RKO (cell line): ENCODE results near the gene ANKRD40CL.
"Not testable (repeated sequence)": the region's sequence is repeated elsewhere in the genome, so short reads cannot be mapped to it uniquely, and the experiment has no call there.

Experiments used
- DNase-seq: peaks from one replicate; pipeline ENCODE4 v3.0.0-alpha.2; 2016; ENCODE audit warnings: low spot score

Gene ANKRD40CL

GRCh38 chr17:50762177-50762576 lies 5.1 kb downstream of the ANKRD40CL start:
- DNase-seq: no peak

DNA sequence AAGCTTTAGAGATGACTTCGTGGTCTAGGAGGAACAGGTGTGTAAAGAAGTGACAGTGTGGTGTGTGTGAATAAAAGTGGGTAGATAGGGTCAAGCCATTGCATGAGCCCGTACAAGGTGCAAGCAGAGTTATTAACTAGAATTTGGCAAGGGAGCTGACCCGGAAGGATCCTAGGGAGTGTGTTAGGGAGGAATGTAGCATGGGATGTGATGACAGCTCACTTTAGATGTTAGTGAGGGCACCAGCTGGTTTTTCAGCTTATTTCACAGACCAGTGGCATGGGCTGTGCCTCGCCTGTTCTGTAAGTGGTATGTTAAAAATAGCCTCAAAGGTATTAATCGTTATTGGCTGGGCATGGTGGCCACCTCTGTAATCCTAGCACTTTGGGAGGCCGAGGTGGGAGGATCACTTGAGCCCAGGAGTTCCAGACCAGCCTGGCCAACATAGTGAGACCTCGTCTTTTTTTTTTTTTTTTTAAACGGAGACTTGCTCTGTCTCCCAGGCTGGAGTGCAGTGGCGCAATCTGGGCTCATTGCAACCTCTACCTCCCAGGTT lies 8.3 kb downstream of the ANKRD40CL start:
- no peak for DNase-seq

DNA sequence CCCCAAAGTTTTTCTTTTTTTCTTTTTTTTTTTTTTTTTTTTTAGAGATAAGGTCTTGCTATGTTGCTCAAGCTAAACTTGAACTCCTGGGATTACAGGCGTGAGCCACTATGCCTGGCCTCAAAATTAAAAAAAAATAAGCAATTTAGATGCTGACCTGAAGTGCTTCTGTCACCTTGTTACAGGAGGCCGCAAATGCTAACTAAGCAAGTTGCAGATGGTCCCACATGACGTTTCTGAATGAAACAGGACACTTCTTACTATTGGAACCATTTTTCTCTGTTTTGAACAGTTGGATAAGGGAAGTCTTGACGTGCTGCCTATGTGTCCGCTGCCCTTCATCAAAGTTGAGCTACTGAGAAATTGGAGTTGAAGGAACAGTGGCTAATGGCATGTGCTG lies 8.8 kb downstream of the ANKRD40CL start:
- no peak for DNase-seq

DNA sequence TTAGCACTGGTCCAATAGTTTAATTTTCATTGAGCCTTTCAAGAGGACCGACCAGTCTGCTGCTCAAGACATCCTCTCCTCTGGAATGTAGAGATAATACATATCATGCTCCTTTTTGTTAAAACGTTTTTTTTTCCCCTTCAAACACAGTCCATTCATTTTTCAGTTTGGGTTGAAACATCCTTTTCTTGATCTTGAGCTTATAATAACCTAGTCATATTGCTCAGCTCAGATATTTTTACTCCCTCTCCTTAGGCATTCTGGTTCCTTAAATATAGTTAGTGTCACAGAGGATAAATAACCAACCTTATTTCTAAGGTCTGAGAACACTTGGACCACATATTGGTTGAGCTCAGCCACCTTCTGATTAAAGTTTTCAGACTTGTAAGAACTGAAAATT lies 12.8 kb downstream of the ANKRD40CL start:
- DNase-seq: no peak

DNA sequence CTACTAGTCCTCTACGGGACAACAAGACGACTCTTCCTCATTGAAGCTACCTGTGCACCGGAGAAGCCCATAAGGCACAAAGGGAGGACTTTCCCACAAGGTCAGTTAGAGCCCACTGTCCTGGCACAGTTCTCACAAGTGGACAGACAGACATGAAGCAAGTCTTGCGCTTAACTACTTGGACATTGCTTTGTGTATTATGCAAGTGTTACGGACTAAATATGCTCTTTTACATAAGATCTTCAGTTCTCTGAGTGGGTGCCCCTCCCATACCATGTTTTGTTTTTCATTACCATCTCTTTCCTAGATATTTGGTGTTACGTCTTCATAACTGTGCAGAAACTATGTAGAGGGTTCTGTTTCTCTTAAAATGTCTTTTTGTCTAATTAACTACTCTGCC lies 18.1 kb downstream of the ANKRD40CL start:
- no peak for DNase-seq

GRCh38 chr17:50745631-50746030 lies 21.7 kb downstream of the ANKRD40CL start:
- no peak for DNase-seq

DNA sequence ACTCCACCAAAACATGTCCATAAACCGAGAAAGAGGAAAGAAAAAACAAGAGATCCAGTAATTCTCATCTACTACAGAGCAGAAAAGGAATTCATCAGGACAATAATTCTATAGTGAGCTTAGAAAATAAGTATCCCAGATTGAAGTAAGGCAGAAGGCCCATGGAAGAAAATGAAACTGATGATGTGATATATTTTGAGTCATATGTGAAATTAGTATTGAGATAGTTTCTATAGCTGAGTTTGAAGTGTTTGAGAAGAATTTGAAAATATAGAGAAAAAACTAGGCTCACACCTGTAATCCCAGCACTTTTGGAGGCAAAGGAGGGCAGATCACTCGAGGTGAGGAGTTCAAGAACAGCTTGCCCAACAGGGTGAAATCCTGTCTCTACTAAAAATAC lies 28.2 kb downstream of the ANKRD40CL start:
- no peak for DNase-seq

- no peak for DNase-seq
Measured at GRCh38 chr17:50737118-50737698, 30.1 kb downstream of the ANKRD40CL start.

- DNase-seq: no peak
Measured at GRCh38 chr17:50735287-50735686, 32.0 kb downstream of the ANKRD40CL start.

DNA sequence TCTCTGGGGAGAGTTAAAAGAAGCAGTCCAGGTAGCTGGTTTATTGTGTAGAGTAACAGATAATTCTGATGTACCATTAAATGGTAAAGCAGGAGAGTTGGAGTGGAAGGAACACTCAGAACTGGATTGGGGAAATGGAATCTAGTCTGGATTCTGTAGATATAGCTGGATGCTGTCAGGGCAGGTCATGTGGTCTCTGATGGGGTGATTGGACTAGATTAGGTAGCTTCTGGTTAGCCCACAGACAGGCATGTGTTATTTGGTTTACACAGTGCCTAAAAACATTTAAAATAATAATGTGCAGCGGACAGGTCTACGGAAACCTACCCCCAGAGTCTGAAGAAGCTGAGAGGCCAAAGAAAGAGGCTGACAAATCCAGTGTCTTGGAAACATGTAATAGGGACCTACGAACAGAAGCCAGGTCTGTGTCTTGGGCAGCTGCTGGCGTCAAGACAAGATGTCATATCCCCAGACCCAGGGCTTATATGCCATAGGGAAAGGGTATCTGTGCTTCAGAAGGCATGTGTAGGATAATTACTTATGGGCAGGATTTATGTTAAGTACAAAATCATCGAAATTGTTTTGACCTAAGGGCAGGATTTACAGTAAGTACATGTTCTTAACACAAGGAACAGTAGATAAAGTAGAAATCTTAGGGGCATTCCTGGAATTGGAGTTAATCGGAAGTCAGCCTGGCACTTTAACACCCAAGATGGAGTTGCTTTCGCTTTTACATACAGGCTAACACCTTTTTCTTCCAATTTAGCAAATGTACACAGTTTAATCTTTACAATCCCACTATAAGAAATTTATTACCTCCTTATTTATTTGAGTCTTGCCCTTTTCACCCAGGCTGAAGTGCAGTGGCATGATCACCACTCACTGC lies 35.5 kb downstream of the ANKRD40CL start:
- no peak for DNase-seq

- no peak for DNase-seq
Measured at GRCh38 chr17:50728881-50729765, 38.2 kb downstream of the ANKRD40CL start.

- DNase-seq: no peak
Measured at GRCh38 chr17:50728112-50728429, 39.2 kb downstream of the ANKRD40CL start.

DNA sequence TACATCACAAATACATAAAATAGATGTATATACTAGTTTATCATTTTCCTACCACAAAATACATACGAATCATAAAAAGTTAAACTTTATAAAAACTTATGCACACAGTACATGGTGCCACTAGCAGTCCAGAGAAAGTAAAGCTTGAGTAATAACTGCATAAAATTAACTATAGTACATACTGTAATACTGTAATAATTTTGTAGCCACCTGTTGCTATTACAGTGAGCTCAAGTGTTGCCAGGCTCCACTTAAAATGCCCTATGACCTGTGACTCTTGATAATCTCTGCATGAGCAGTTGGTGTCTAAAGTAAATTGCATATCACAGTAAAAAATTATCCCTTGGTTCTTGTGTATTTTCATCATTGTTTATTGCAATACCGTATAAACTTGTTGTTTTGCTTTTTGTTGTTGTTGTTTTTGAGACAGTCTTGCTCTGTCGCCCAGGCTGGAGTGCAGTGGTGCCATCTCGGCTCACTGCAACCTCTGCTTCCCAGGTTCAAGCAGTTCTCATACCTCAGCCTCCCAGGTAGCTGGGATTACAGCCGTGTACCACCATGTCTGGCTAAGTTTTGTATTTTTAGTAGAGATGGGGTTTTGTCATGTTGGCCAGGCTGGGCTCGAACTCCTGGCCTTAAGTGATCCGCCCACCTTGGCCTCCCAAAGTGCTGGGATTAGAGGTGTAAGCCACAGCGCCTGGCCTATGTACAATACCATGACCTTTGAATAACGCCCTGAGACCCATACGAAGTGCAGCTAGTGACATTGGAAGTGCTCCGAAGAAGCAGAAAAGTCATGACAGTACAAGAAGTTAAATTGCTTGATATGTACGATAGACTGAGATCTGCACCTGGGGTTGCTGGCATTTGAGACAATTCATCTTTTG lies 41.3 kb downstream of the ANKRD40CL start:
- DNase-seq: no peak

- not testable (repeated sequence) for DNase-seq
Measured at GRCh38 chr17:50724622-50725021, 42.7 kb downstream of the ANKRD40CL start.

- no peak for DNase-seq
Measured at GRCh38 chr17:50722746-50723145, 44.6 kb downstream of the ANKRD40CL start.

GRCh38 chr17:50721194-50722010 lies 45.9 kb downstream of the ANKRD40CL start:
- peak; percentile 61 for DNase-seq

GRCh38 chr17:50719924-50720794 lies 47.2 kb downstream of the ANKRD40CL start:
- peak; percentile 34 for DNase-seq

DNA sequence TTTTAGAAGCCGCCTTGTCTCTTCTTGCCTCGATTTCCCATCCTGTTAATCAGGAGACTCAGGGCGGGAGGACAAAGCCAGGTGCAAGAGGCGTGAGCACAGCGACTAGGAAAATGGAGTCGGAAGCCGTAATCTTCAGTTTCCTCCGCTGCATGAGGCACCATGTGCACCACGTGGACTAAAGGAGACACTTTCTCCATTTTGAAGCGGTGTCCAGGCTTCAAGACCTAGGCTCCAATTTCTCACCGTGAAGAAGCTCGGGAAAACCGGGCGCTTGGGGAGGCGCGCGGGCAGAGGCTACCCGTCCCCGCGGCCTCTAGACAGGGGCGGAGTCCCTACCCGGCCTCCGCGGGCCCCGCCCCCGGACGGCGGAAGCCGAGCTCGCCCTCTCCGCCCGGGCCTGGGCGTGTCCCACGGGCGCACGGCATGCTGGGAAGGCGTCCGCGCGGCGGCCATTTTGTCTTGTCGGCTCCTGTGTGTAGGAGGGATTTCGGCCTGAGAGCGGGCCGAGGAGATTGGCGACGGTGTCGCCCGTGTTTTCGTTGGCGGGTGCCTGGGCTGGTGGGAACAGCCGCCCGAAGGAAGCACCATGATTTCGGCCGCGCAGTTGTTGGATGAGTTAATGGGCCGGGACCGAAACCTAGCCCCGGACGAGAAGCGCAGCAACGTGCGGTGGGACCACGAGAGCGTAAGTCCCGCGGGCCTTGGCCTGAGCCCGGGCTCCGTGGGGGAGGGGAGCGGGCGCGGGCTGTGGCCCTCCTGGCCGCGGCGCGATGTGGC lies 48.0 kb downstream of the ANKRD40CL start, which contains the start of gene LUC7L3:
LUC7L3 (plus strand) TSS at position 460 of the 780 bp plus-strand sequence; CDS start at position 590, 130 bp downstream.
- DNase-seq: peak; percentile 94

- no peak for DNase-seq
Measured at GRCh38 chr17:50715471-50715870, 51.8 kb downstream of the ANKRD40CL start.
